ENCODE measurements around the gene SHB.
A peak's percentile ranks its signal among the peaks of the same experiment; 100 is the strongest.

The SHB gene

GRCh38 chr9:37917801-37918664, 151.0 kb downstream of the SHB start:
- TF ChIP-seq, protein P1, sequence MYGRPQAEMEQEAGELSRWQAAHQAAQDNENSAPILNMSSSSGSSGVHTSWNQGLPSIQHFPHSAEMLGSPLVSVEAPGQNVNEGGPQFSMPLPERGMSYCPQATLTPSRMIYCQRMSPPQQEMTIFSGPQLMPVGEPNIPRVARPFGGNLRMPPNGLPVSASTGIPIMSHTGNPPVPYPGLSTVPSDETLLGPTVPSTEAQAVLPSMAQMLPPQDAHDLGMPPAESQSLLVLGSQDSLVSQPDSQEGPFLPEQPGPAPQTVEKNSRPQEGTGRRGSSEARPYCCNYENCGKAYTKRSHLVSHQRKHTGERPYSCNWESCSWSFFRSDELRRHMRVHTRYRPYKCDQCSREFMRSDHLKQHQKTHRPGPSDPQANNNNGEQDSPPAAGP (tag by site-specific recombination; IDR thresholded peaks at IDR 0.05), result no peak
- TF ChIP-seq SCRT2 (tag by site-specific recombination; IDR thresholded peaks at IDR 0.05), result no peak
- TF ChIP-seq EGR2 (tag by site-specific recombination; IDR thresholded peaks at IDR 0.05; ENCODE audit: low read depth), result peak; percentile 80
- peak; percentile 86 for TF ChIP-seq ZFHX2 (tag by site-specific recombination; conservative IDR thresholded peaks at IDR 0.05)
- no peak for TF ChIP-seq PBX3 (CRISPR knock-in tag; IDR thresholded peaks at IDR 0.05)
- peaks cover 0 to 58% of the 10 kb centered on the region in 2 experiments; a peak in 1 of 3 replicates for H3K36me3 ChIP-seq (ENCODE audit: control insufficient read depth in 2 of 2, insufficient read depth in 1 of 2, low read length in 2 of 2)

DNA sequence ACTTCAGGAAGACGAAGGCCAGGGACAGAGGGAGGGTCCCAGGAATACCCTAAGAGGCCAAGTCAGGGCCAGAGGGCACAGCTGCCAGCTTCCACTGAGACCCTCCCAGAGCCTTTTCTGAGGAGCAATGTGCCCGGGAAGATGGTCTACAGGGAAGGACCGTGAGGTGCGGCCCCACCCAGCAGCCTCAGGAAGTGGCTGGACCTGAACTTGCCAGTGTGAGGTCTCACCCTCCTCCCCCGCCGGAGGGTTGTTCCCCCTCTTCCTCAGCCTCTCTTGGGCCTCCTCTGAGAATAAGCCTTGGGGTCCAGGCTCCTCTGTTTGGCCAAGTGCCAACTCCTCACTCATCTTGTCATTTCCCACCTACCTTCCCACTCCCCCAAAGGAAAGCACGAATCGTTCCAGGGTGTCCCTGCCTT, 151.7 kb downstream of the SHB start:
- CTCF ChIA-PET, result interaction anchor here (6.5 kb wide), 1 partner anchor 170 kb away, joined by 66 read pairs; no protein-coding TSS in a partner anchor
- peaks cover 0 to 52% of the 10 kb centered on the region in 2 experiments; a peak in 1 of 3 replicates for H3K36me3 ChIP-seq (ENCODE audit: control insufficient read depth in 2 of 2, insufficient read depth in 1 of 2, low read length in 2 of 2)
- no peak overlapping the region for H3K4me3 ChIP-seq (ENCODE audit: low read depth, low read length)
- TF ChIP-seq ZBTB7A (tag by site-specific recombination; IDR thresholded peaks at IDR 0.05; ENCODE audit: low read depth), result no peak
- no peaks in the 10 kb centered on the region for H3K4me1 ChIP-seq (ENCODE audit: control insufficient read depth, insufficient read depth, low read length)
- H3K27ac ChIP-seq (ENCODE audit: extremely low read depth, low read depth, low read length), result no peak overlapping the region
- POLR2A ChIA-PET, result no interaction called here
- no peaks in the 10 kb centered on the region for H3K9me3 ChIP-seq (ENCODE audit: control insufficient read depth, insufficient read depth, low read depth, low read length)

More at GRCh38 chr9:37917801-37918664, 151.0 kb downstream of the SHB start:
- H3K4me1 ChIP-seq (ENCODE audit: control insufficient read depth, insufficient read depth, low read length), result no peaks in the 10 kb centered on the region
- CTCF ChIA-PET, result interaction anchor here (0.6 kb wide), 2 partner anchors 150 to 499 kb away, joined by 3 read pairs; no protein-coding TSS in a partner anchor
- POLR2A ChIA-PET, result interaction anchor here (0.5 kb wide), 1 partner anchor 345 kb away, joined by 4 read pairs; no protein-coding TSS in a partner anchor
- H3K4me3 ChIP-seq (ENCODE audit: low read depth, low read length), result no peak overlapping the region
- no peaks in the 10 kb centered on the region for H3K9me3 ChIP-seq (ENCODE audit: control insufficient read depth, insufficient read depth, low read depth, low read length)
- H3K27ac ChIP-seq (ENCODE audit: extremely low read depth, low read depth, low read length), result no peak overlapping the region

GRCh38 chr9:37916471-37917312, 152.3 kb downstream of the SHB start:
- TF ChIP-seq ZNF660 (tag by site-specific recombination; IDR thresholded peaks at IDR 0.05) (no peak), ZNF677 (tag by site-specific recombination; IDR thresholded peaks at IDR 0.05) (no peak), PRDM4 (tag by site-specific recombination; IDR thresholded peaks at IDR 0.05) (0 out of 2 replicates have a peak, but pooled peaks have one; percentile 19), ZNF350 (tag by site-specific recombination; IDR thresholded peaks at IDR 0.05) (no peak), ZNF624 (tag by site-specific recombination; IDR thresholded peaks at IDR 0.05) (no peak), ZSCAN23 (tag by site-specific recombination; IDR thresholded peaks at IDR 0.05) (no peak)
- TF ChIP-seq, protein P2, sequence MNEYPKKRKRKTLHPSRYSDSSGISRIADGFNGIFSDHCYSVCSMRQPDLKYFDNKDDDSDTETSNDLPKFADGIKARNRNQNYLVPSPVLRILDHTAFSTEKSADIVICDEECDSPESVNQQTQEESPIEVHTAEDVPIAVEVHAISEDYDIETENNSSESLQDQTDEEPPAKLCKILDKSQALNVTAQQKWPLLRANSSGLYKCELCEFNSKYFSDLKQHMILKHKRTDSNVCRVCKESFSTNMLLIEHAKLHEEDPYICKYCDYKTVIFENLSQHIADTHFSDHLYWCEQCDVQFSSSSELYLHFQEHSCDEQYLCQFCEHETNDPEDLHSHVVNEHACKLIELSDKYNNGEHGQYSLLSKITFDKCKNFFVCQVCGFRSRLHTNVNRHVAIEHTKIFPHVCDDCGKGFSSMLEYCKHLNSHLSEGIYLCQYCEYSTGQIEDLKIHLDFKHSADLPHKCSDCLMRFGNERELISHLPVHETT (tag by site-specific recombination; IDR thresholded peaks at IDR 0.05), result no peak
- no peaks in the 10 kb centered on the region for H3K4me1 ChIP-seq (ENCODE audit: control insufficient read depth, insufficient read depth, low read length)
- H3K27ac ChIP-seq (ENCODE audit: extremely low read depth, low read depth, low read length), result no peak overlapping the region
- no peaks in the 10 kb centered on the region for H3K9me3 ChIP-seq (ENCODE audit: control insufficient read depth, insufficient read depth, low read depth, low read length)
- H3K4me3 ChIP-seq (ENCODE audit: low read depth, low read length), result no peak overlapping the region
- CTCF ChIA-PET, result interaction anchor here (1.2 to 6.5 kb wide), 2 partner anchors 170 to 347 kb away, joined by 4 to 66 read pairs; no protein-coding TSS in a partner anchor
- POLR2A ChIA-PET, result interaction anchor here (0.7 kb wide), 1 partner anchor 163 kb away, joined by 4 read pairs; no protein-coding TSS in a partner anchor
- H3K36me3 ChIP-seq (ENCODE audit: control insufficient read depth in 2 of 2, insufficient read depth in 1 of 2, low read length in 2 of 2), result peaks cover 0 to 46% of the 10 kb centered on the region in 2 experiments; a peak in 1 of 3 replicates
